Measurements from ENCODE around the gene SBNO2.

The SBNO2 gene

DNA sequence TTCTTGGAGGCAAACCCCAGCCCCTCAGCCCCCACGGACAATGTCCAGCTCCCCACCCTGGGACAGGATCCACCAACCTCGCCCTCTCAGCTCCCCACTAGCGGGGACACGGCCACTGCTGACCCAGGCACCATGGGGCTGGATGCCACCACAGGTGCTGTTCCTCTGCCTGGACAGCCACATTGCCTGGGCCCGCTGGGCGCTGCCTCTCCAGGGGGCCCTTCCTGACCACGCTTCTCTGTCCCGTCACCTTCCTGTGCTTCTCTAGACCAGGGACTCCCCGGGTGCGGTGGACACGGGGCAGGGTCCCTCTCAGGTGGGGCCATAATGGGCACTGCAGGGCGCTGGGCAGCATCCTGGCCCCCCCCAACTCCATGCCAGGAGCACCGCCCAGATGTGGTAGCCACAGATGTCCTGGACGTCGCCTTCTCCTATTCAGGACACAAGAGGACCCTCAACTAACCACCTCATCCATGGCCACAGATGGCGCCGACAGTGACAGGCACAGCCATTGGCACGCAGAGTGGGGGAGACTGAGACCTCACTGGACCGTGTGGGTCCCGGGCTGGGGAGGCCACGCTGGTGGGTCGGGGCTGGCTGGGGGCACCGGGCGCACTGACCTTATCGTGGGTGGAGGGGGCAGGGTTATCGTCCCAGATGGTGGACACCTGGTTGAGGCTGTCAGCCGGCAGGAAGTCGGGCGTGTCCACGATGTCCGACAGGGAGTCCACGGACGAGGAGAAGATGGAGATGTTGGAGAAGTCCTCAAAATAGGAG is 46.9 kb downstream of the SBNO2 start:
- Histone ChIP-seq H3K9me3 (ENCODE audit: control insufficient read depth, insufficient read depth, low read length) (no peaks in the 10 kb centered on the region), H3K36me3 (ENCODE audit: control insufficient read depth, insufficient read depth, low read length) (peaks cover 20% of the 10 kb centered on the region), H3K27ac (ENCODE audit: low read depth, low read length) (no peak overlapping the region), H3K9ac (ENCODE audit: low read depth, low read length) (no peak overlapping the region), H3K4me1 (ENCODE audit: control insufficient read depth, insufficient read depth, low read length) (peaks cover 6% of the 10 kb centered on the region; the same call in 1 of the 2 replicates), H3K27me3 (ENCODE audit: control insufficient read depth, insufficient read depth, low read length) (no peaks in the 10 kb centered on the region), H3K4me3 (ENCODE audit: low read depth, low read length) (no peak overlapping the region)

DNA sequence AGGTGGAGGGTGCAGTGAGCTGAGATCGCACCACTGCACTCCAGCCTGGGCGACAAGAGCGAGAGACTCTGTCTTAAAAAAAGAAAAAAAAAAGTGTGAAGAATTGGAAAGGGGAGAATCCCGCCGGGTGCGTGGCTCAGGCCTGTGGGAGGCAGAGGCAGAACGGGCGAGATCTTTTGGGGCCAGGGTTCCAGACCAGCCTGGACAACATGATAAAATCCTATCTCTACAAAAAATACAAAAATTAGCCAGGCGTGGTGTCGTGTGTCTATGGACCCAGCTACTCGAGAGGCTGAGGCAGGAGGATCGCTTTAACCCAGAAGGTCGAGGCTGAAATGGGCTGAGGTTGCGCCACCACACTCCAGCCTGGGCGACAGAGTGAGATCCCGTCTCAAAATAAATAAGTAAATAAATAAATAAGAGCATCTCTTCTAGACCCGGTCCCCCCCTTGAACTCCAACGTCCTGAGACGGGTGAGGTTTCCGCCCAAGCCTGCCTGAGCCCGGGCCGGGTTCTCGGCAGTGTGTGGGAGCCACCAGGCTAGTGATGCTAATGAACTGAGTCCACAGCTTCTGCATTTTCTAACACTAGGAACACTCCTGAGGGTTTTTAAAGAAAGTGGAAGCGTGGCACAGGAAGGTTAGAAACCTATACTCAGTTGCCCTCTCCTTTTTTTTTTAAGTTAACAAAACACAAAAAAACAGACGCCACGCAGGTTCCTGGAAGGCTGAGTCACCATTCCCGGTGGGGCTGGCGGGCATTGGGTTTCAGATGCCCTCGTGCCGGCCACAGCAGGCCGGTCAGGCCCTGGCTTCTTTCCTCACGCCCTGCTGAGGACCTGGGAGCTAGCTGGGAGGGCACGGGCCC is 48.2 kb downstream of the SBNO2 start:
- Histone ChIP-seq H3K27ac (ENCODE audit: low read depth, low read length) (no peak overlapping the region), H3K36me3 (ENCODE audit: control insufficient read depth, insufficient read depth, low read length) (peaks cover 30% of the 10 kb centered on the region), H3K4me3 (ENCODE audit: low read depth, low read length) (no peak overlapping the region), H3K9ac (ENCODE audit: low read depth, low read length) (no peak overlapping the region), H3K9me3 (ENCODE audit: control insufficient read depth, insufficient read depth, low read length) (no peaks in the 10 kb centered on the region), H3K4me1 (ENCODE audit: control insufficient read depth, insufficient read depth, low read length) (no peaks in the 10 kb centered on the region), H3K27me3 (ENCODE audit: control insufficient read depth, insufficient read depth, low read length) (no peaks in the 10 kb centered on the region)

DNA sequence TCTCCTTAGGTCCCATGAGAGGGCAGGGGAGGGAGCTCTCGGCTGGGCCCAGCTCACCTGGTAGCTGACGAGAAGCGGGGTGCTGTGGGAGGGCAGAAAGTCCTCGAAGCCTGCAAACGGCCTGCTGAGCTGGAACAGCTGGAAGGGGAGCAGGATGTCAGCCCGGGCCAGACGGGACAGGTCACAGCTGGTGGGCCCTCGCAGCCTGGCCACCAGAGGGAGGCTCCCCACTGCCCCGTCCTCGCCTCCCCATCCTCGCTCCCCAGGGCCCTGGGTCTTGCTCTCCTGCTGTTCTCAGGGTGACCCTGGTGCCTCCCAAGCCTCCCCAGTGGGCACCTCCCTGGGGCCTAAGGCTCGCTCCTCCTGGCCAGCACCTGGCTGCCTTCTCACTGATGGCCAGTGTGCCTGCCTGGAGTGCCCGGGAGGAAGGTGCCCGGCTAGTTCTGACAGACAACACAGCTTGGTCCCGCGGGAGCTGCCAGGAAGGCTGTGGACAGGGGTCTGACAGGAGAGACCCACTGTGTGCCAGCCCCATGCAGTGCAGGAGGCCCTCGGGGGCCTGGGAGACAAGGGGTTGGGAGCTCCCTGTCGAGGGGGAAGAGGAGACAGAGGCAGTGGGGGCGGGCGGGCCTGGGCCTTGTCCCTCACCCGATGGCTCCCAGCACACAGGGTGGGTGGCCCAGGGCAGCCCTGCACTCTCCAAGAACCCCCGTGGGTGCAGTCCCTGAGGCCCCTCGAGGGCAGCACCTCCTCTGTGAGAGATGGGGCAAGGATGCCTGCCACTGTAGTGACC is 50.0 kb downstream of the SBNO2 start:
- H3K27ac ChIP-seq (ENCODE audit: low read depth, low read length): no peak overlapping the region
- no peaks in the 10 kb centered on the region for H3K9me3 ChIP-seq (ENCODE audit: control insufficient read depth, insufficient read depth, low read length)
- H3K4me3 ChIP-seq (ENCODE audit: low read depth, low read length): no peak overlapping the region
- no peak overlapping the region for H3K9ac ChIP-seq (ENCODE audit: low read depth, low read length)
- no peaks in the 10 kb centered on the region for H3K4me1 ChIP-seq (ENCODE audit: control insufficient read depth, insufficient read depth, low read length)
- H3K27me3 ChIP-seq (ENCODE audit: control insufficient read depth, insufficient read depth, low read length): no peaks in the 10 kb centered on the region
- peaks cover 47% of the 10 kb centered on the region for H3K36me3 ChIP-seq (ENCODE audit: control insufficient read depth, insufficient read depth, low read length)

DNA sequence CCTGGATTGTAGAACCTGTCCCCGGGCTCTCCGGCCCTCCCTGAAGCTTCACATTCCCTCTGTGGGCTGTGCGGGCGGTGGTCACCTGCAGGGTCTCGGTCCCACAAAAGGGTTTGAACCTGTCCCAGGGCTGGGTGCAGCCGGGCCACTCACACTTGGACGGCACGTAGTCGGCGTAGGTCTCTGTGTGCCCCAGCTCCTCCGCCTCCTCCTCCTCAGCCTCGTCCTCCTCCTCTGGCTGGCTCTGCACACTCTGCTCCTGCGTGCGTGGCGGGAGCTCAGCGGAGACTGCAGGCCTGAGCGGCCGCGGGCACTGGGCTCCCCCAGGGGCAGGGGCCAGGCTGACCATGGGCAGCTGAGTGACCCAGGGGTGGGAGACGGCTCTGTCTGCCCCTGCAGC is 50.7 kb downstream of the SBNO2 start:
- Histone ChIP-seq H3K27ac (ENCODE audit: low read depth, low read length) (no peak overlapping the region), H3K36me3 (ENCODE audit: control insufficient read depth, insufficient read depth, low read length) (peaks cover 54% of the 10 kb centered on the region), H3K9ac (ENCODE audit: low read depth, low read length) (no peak overlapping the region), H3K4me1 (ENCODE audit: control insufficient read depth, insufficient read depth, low read length) (no peaks in the 10 kb centered on the region), H3K9me3 (ENCODE audit: control insufficient read depth, insufficient read depth, low read length) (no peaks in the 10 kb centered on the region), H3K27me3 (ENCODE audit: control insufficient read depth, insufficient read depth, low read length) (no peaks in the 10 kb centered on the region), H3K4me3 (ENCODE audit: low read depth, low read length) (no peak overlapping the region)

DNA sequence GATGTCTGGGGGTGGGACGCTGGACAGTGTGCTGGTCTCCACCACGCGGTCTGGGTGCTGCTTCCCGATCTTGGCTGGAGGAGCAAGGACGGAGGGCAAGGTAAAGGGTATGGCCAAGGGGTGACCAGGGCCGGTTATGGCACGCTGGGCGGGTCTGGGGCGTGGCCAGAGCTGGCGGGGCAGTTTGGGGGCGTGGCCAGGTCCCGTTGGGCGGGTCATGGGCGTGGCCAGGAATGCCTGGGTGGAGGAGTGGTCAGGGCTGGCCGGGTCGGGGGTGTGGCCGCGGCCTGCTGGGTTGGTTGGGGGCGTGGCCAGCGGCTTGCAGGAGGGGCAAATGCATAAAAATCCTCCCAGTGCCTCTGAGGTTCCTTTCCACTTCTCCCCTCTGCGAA is 51.1 kb downstream of the SBNO2 start:
- no peaks in the 10 kb centered on the region for H3K4me1 ChIP-seq (ENCODE audit: control insufficient read depth, insufficient read depth, low read length)
- no peak overlapping the region for H3K9ac ChIP-seq (ENCODE audit: low read depth, low read length)
- H3K9me3 ChIP-seq (ENCODE audit: control insufficient read depth, insufficient read depth, low read length): no peaks in the 10 kb centered on the region
- no peaks in the 10 kb centered on the region for H3K27me3 ChIP-seq (ENCODE audit: control insufficient read depth, insufficient read depth, low read length)
- peaks cover 54% of the 10 kb centered on the region for H3K36me3 ChIP-seq (ENCODE audit: control insufficient read depth, insufficient read depth, low read length)
- no peak overlapping the region for H3K27ac ChIP-seq (ENCODE audit: low read depth, low read length)
- H3K4me3 ChIP-seq (ENCODE audit: low read depth, low read length): no peak overlapping the region

DNA sequence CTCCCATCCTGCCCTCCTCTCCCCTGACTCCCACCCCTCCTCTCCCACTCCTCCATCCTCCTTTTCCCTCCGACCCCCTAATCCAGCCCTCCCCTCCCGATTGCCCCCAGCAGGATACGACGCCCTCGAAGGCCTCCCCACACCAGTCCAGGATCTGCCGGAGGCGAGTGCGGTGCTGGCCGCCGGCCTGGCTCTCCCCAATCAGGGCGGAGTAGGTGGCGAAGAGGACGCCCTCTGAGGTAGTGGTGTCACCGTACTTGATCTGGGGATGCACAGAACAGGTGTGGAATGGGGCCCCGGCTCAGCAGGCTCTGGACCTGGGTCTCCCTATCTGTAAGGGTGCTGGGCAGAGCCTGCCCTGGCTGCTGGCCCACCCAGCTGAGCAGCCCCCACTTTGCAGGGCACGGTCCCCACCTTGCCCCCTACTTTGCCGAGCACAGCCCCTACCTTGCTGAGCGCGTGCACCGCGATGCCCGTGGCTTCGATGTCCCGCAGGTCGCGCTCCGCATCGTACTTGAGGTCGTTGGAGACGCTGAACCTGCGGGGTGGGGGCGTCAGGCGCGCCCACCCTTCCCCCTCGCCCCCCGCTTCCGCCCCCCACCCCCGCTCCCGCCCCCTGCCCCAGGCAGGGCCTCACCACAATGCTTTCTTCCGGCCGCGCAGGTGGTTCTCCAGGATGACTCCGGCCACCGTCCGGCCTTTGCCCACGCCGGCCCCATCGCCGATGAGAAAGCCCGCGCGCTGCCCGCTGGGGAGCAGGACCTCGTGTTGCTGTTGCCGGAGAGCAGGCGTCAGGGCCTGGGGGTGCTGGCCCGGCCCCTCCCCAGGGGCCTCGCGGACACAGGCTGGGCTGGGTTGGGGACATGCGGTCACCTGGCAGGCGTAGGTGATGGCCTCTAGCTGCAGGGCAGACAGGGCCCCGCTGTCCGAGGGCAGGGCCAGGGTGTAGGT is 51.8 kb downstream of the SBNO2 start:
- peaks cover 55% of the 10 kb centered on the region for H3K36me3 ChIP-seq (ENCODE audit: control insufficient read depth, insufficient read depth, low read length)

DNA sequence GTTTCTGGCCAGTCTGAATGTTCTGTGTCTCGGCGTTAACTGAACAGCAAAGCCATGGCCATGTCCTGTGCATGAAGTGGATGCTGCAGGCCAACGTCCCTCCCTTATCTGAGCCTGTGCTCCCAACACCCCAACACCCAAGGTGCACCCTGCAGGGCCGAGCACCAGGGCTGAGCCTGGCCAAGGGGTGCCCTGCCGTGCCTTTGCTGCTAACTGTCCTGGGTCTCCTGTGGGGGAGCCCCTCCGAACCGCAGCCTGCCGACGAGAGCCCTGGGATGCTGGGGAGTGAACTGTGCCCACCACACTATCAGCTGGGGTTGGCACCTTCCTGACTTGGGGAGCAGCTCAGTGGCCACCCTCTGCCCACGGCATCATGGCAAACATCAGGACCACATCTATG is 52.7 kb downstream of the SBNO2 start:
- H3K27me3 ChIP-seq (ENCODE audit: control insufficient read depth, insufficient read depth, low read length): no peaks in the 10 kb centered on the region
- H3K27ac ChIP-seq (ENCODE audit: low read depth, low read length): no peak overlapping the region
- no peak overlapping the region for H3K9ac ChIP-seq (ENCODE audit: low read depth, low read length)
- no peak overlapping the region for H3K4me3 ChIP-seq (ENCODE audit: low read depth, low read length)
- no peaks in the 10 kb centered on the region for H3K9me3 ChIP-seq (ENCODE audit: control insufficient read depth, insufficient read depth, low read length)
- peaks cover 57% of the 10 kb centered on the region for H3K36me3 ChIP-seq (ENCODE audit: control insufficient read depth, insufficient read depth, low read length)
- no peaks in the 10 kb centered on the region for H3K4me1 ChIP-seq (ENCODE audit: control insufficient read depth, insufficient read depth, low read length)

More for the DNA sequence above, 51.8 kb downstream of the SBNO2 start:
- Histone ChIP-seq H3K4me1 (ENCODE audit: control insufficient read depth, insufficient read depth, low read length) (no peaks in the 10 kb centered on the region), H3K27me3 (ENCODE audit: control insufficient read depth, insufficient read depth, low read length) (no peaks in the 10 kb centered on the region), H3K9me3 (ENCODE audit: control insufficient read depth, insufficient read depth, low read length) (no peaks in the 10 kb centered on the region), H3K4me3 (ENCODE audit: low read depth, low read length) (no peak overlapping the region), H3K27ac (ENCODE audit: low read depth, low read length) (no peak overlapping the region), H3K9ac (ENCODE audit: low read depth, low read length) (no peak overlapping the region)

DNA sequence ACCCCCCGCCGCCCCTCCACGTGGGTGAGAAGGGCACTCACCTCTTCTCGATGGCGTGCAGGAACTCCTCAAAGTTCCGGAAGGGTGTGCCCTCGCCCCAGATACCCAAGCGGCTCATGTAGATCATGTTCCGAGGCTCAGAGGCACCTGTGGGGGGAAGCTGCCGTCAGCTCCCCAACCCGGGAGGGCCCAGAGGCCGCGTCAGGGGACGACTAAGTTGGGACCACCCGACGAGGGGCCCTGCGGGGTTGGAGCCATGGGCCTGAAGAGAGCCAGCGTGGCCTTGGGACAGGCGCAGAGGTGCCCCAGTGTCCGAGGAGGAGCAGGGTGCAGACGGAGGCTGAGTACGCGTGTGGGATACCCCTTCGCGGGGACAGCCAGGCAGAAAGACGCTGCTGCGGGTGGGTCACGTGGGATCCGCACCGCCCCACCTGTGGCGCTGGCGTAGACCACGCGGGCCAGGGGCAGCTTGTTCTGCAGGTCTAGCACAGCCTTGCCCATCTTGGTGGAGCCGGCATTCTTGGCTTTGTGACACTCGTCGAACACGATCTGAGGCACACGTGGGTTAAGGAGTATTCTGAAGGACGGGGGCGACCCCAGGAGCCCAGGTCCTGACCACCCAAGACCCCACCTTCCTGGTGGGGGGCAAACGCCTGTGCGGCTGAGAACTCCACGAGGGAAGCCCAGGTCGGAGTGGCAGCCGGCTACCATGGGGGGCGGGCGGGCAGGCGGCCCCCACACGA is 54.4 kb downstream of the SBNO2 start:
- Histone ChIP-seq H3K4me3 (ENCODE audit: low read depth, low read length) (no peak overlapping the region), H3K27me3 (ENCODE audit: control insufficient read depth, insufficient read depth, low read length) (no peaks in the 10 kb centered on the region), H3K27ac (ENCODE audit: low read depth, low read length) (no peak overlapping the region), H3K9me3 (ENCODE audit: control insufficient read depth, insufficient read depth, low read length) (no peaks in the 10 kb centered on the region), H3K9ac (ENCODE audit: low read depth, low read length) (no peak overlapping the region), H3K4me1 (ENCODE audit: control insufficient read depth, insufficient read depth, low read length) (no peaks in the 10 kb centered on the region), H3K36me3 (ENCODE audit: control insufficient read depth, insufficient read depth, low read length) (peaks cover 58% of the 10 kb centered on the region)

DNA sequence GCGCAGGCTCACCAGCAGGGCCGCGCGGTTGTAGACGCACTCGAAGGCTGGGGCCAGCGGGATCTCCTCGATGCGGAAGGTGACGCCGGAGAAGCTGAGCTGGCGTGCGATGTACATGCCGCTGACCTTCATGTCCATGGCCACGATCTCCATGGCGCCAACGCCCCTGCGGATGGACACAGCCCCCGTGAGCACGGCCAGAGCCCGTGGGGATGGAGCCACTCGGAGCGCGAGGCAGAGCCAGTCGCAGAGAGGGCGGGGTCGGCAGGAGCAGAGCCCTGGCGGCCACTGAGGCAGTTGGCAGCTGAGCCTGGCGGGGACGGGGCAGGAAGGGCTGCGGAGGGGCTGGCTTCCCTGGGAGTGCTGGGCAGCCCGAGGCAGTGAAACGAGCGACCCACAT is 55.1 kb downstream of the SBNO2 start:
- Histone ChIP-seq H3K9me3 (ENCODE audit: control insufficient read depth, insufficient read depth, low read length) (no peaks in the 10 kb centered on the region), H3K27me3 (ENCODE audit: control insufficient read depth, insufficient read depth, low read length) (no peaks in the 10 kb centered on the region), H3K9ac (ENCODE audit: low read depth, low read length) (no peak overlapping the region), H3K4me1 (ENCODE audit: control insufficient read depth, insufficient read depth, low read length) (no peaks in the 10 kb centered on the region), H3K36me3 (ENCODE audit: control insufficient read depth, insufficient read depth, low read length) (peaks cover 63% of the 10 kb centered on the region), H3K4me3 (ENCODE audit: low read depth, low read length) (no peak overlapping the region), H3K27ac (ENCODE audit: low read depth, low read length) (no peak overlapping the region)
